ENCODE measurements around the gene CXCL13.
"Not testable (repeated sequence)": the region's sequence is repeated elsewhere in the genome, so short reads cannot be mapped to it uniquely, and the experiment has no call there.

The CXCL13 gene

GRCh38 chr4:77605210-77605902 lies at the start of gene CXCL13:
Gene CXCL13 (plus strand): TSS chr4:77605820. CDS start chr4:77605866, 46 bp downstream.
- DNase-seq (ENCODE audit: low read depth, low spot score): no peak
- no peak for TF ChIP-seq CTCF (IDR thresholded peaks at IDR 0.05; ENCODE audit: low read depth, low read length)
- no peak within 1 kb of the TSS for H3K4me3 ChIP-seq (ENCODE audit: low read depth, low read length)
- in situ Hi-C loops (cut with HindIII; ENCODE audit: low sequenced_read_pairs): no loop called here

- DNase-seq (ENCODE audit: low read depth, low spot score): no peak
- in situ Hi-C loops (cut with HindIII; ENCODE audit: low sequenced_read_pairs): no loop called here
- no peak overlapping the region for H3K4me3 ChIP-seq (ENCODE audit: low read depth, low read length)
- no peak for TF ChIP-seq CTCF (IDR thresholded peaks at IDR 0.05; ENCODE audit: low read depth, low read length)
These were observed 45.5 kb upstream of the CXCL13 start for GRCh38 chr4:77560170-77560569.

GRCh38 chr4:77561720-77562119 lies 43.9 kb upstream of the CXCL13 start:
- H3K4me3 ChIP-seq (ENCODE audit: low read depth, low read length); DNase-seq (ENCODE audit: low read depth, low spot score); in situ Hi-C loops (cut with HindIII; ENCODE audit: low sequenced_read_pairs): not testable (repeated sequence)

- TF ChIP-seq CTCF (IDR thresholded peaks at IDR 0.05; ENCODE audit: low read depth, low read length): no peak
- no peak overlapping the region for H3K4me3 ChIP-seq (ENCODE audit: low read depth, low read length)
- in situ Hi-C loops (cut with HindIII; ENCODE audit: low sequenced_read_pairs): no loop called here
These were observed 41.4 kb upstream of the CXCL13 start for GRCh38 chr4:77564231-77564630.

GRCh38 chr4:77566148-77566547 lies 39.5 kb upstream of the CXCL13 start:
- in situ Hi-C loops (cut with HindIII; ENCODE audit: low sequenced_read_pairs): no loop called here
- no peak overlapping the region for H3K4me3 ChIP-seq (ENCODE audit: low read depth, low read length)
- no peak for TF ChIP-seq CTCF (IDR thresholded peaks at IDR 0.05; ENCODE audit: low read depth, low read length)
- no peak for DNase-seq (ENCODE audit: low read depth, low spot score)

More at GRCh38 chr4:77564231-77564630, 41.4 kb upstream of the CXCL13 start:
- no peak for DNase-seq (ENCODE audit: low read depth, low spot score)

- in situ Hi-C loops (cut with HindIII; ENCODE audit: low sequenced_read_pairs): no loop called here
- no peak for TF ChIP-seq CTCF (IDR thresholded peaks at IDR 0.05; ENCODE audit: low read depth, low read length)
- no peak overlapping the region for H3K4me3 ChIP-seq (ENCODE audit: low read depth, low read length)
- DNase-seq (ENCODE audit: low read depth, low spot score): no peak
These were observed 38.1 kb upstream of the CXCL13 start for GRCh38 chr4:77567549-77567948.

- H3K4me3 ChIP-seq (ENCODE audit: low read depth, low read length); DNase-seq (ENCODE audit: low read depth, low spot score); in situ Hi-C loops (cut with HindIII; ENCODE audit: low sequenced_read_pairs): not testable (repeated sequence)
These were observed 35.0 kb upstream of the CXCL13 start for GRCh38 chr4:77570508-77571214.

Data from astrocyte of the spinal cord (primary cell).